Mesendoderm (in vitro differentiated cells): ENCODE measurements around the gene UGT1A5.

Source experiments
- DNase-seq: peaks from one replicate; pipeline ENCODE4 v3.0.0; 2013
- H2AK5ac ChIP-seq: 2 replicates; pipeline ENCODE4 v1.6.1; 2013; ENCODE audit warnings: low read length, inconsistent platforms
- H2BK120ac ChIP-seq: 2 replicates; pipeline ENCODE4 v1.6.1; 2013; ENCODE audit warnings: low read depth, mild to moderate bottlenecking, low read length, moderate library complexity, mixed read lengths
- H2BK15ac ChIP-seq: replicated peaks from 2 replicates; pipeline ENCODE4 v1.6.1; 2013; ENCODE audit warnings: low read depth, mild to moderate bottlenecking, moderate library complexity
- H2BK5ac ChIP-seq: 2 replicates; pipeline ENCODE4 v1.6.1; 2013; ENCODE audit warnings: low read length, inconsistent platforms
- H3K18ac ChIP-seq: 2 replicates; pipeline ENCODE4 v1.6.1; 2013; ENCODE audit warnings: mild to moderate bottlenecking, low read length, mixed read lengths
- H3K23ac ChIP-seq: one replicate; pipeline ENCODE4 v1.6.1; 2013; ENCODE audit warnings: low read length
- H3K27ac ChIP-seq: 2 replicates; pipeline ENCODE4 v1.5.1; 2013; ENCODE audit warnings: low read depth, mild to moderate bottlenecking, inconsistent platforms, low read length, moderate library complexity
- H3K27me3 ChIP-seq: 2 replicates; pipeline ENCODE4 v1.6.1; 2013; ENCODE audit warnings: low read length, control low read depth, mild to moderate bottlenecking, inconsistent platforms; ENCODE audit not compliant: insufficient read depth, poor library complexity
- H3K36me3 ChIP-seq: 2 replicates; pipeline ENCODE4 v1.6.1; 2013; ENCODE audit warnings: low read length, inconsistent platforms; ENCODE audit not compliant: control insufficient read depth, insufficient read depth
- H3K4ac ChIP-seq: one replicate; pipeline ENCODE4 v1.6.1; 2013; ENCODE audit warnings: low read depth, mild to moderate bottlenecking, low read length, moderate library complexity
- H3K4me1 ChIP-seq: 2 replicates; pipeline ENCODE4 v1.6.1; 2013; ENCODE audit warnings: low read depth, low read length, inconsistent platforms; ENCODE audit not compliant: control insufficient read depth
- H3K4me2 ChIP-seq: 2 replicates; pipeline ENCODE4 v1.6.1; 2013; ENCODE audit warnings: low read length
- H3K4me3 ChIP-seq: 2 replicates; pipeline ENCODE4 v1.5.1; 2013; ENCODE audit warnings: mild to moderate bottlenecking, low read length
- H3K56ac ChIP-seq: one replicate; pipeline ENCODE4 v1.6.1; 2013; ENCODE audit warnings: low read length
- H3K79me1 ChIP-seq: 2 replicates; pipeline ENCODE4 v1.6.1; 2013; ENCODE audit warnings: low read length, inconsistent platforms
- H3K79me2 ChIP-seq: 2 replicates; pipeline ENCODE4 v1.6.1; 2013; ENCODE audit warnings: mild to moderate bottlenecking, low read length; ENCODE audit not compliant: control insufficient read depth, insufficient read depth
- H3K9ac ChIP-seq: 2 replicates; pipeline ENCODE4 v1.6.1; 2013; ENCODE audit warnings: low read length, inconsistent platforms
- H4K5ac ChIP-seq: one replicate; pipeline ENCODE4 v1.6.1; 2013; ENCODE audit warnings: low read length
- H4K8ac ChIP-seq: one replicate; pipeline ENCODE4 v1.6.1; 2013; ENCODE audit warnings: low read depth, mild to moderate bottlenecking, control low read depth, low read length, moderate library complexity
- WGBS: extraction: QIAGEN DNeasy Blood & Tissue Kit; methylation state at CpG from one replicate; pipeline ENCODE4 v1.1.7; 2013; ENCODE audit warnings: low lambda C conversion rate, missing lambda C conversion rate; ENCODE audit not compliant: insufficient coverage; ENCODE audit errors: extremely low coverage; 5-methylcytosine and 5-hydroxymethylcytosine counted together

UGT1A5 gene

GRCh38 chr2:233673896-233674295, 38.8 kb upstream of the UGT1A5 start:
- Histone ChIP-seq H3K79me1 (no peaks in the 10 kb centered on the region), H3K4ac (no peak overlapping the region), H4K8ac (no peak overlapping the region), H3K4me1 (no peaks in the 10 kb centered on the region), H3K9ac (no peak overlapping the region), H3K36me3 (no peaks in the 10 kb centered on the region), H3K4me2 (no peak overlapping the region), H2BK15ac (no peak overlapping the region), H4K5ac (no peak overlapping the region), H3K27me3 (no peaks in the 10 kb centered on the region), H3K79me2 (no peaks in the 10 kb centered on the region), H3K23ac (no peak overlapping the region), H2BK120ac (no peak overlapping the region), H2BK5ac (no peak overlapping the region), H3K27ac (no peak overlapping the region), H3K18ac (no peak overlapping the region), H3K4me3 (no peak overlapping the region), H2AK5ac (no peak overlapping the region), H3K56ac (no peak overlapping the region)
- DNase-seq = no peak

DNA sequence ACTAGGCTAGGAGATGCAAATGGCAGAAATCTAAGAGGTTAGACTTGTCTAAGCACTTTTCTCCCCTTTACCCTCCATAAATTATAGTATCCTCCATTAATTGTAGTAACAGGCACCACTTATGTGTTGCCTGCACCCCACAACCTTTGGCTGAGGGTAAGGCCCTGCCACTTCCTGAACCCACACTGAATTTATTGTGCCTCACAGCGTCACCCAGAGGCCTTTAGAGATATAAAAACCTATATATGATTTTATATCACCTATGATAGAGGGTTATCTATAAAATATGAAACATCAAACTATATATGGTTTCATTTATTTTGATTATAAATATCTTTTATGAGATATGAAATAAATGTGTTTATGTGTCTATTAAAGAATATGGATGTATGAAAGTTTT, 38.4 kb upstream of the UGT1A5 start:
- Histone ChIP-seq H3K4me3 (no peak overlapping the region), H2BK15ac (no peak overlapping the region), H3K4me2 (no peak overlapping the region), H4K5ac (no peak overlapping the region), H3K56ac (no peak overlapping the region), H3K36me3 (no peaks in the 10 kb centered on the region), H3K9ac (no peak overlapping the region), H3K27ac (no peak overlapping the region), H3K23ac (no peak overlapping the region), H3K18ac (no peak overlapping the region), H2AK5ac (no peak overlapping the region), H3K79me2 (no peaks in the 10 kb centered on the region), H4K8ac (no peak overlapping the region), H2BK120ac (no peak overlapping the region), H3K4ac (no peak overlapping the region), H3K4me1 (no peaks in the 10 kb centered on the region), H3K79me1 (no peaks in the 10 kb centered on the region), H3K27me3 (no peaks in the 10 kb centered on the region), H2BK5ac (no peak overlapping the region)
- no CpG with 5 or more reads among the region's 1 CpG for WGBS
- DNase-seq = no peak

- Histone ChIP-seq H3K4me1 (no peaks in the 10 kb centered on the region), H2BK15ac (no peak overlapping the region), H3K27me3 (no peaks in the 10 kb centered on the region), H3K79me1 (no peaks in the 10 kb centered on the region), H3K9ac (no peak overlapping the region), H2AK5ac (no peak overlapping the region), H4K8ac (no peak overlapping the region), H2BK5ac (no peak overlapping the region), H3K23ac (no peak overlapping the region), H3K4me2 (no peak overlapping the region), H3K18ac (no peak overlapping the region), H3K79me2 (no peaks in the 10 kb centered on the region), H3K56ac (no peak overlapping the region), H3K4ac (no peak overlapping the region), H2BK120ac (no peak overlapping the region), H3K36me3 (no peaks in the 10 kb centered on the region), H3K27ac (no peak overlapping the region), H4K5ac (no peak overlapping the region), H3K4me3 (no peak overlapping the region)
- peak; percentile 8 for DNase-seq
- no CpG with 5 or more reads among the region's 4 CpGs for WGBS
These were observed 37.7 kb upstream of the UGT1A5 start for GRCh38 chr2:233674995-233675394.

GRCh38 chr2:233676046-233676445, 36.7 kb upstream of the UGT1A5 start:
- DNase-seq = no peak
- Histone ChIP-seq H4K5ac (no peak overlapping the region), H3K4me1 (no peaks in the 10 kb centered on the region), H3K9ac (no peak overlapping the region), H3K56ac (no peak overlapping the region), H2BK120ac (no peak overlapping the region), H2BK15ac (no peak overlapping the region), H3K4me2 (no peak overlapping the region), H3K18ac (no peak overlapping the region), H2AK5ac (no peak overlapping the region), H3K79me1 (no peaks in the 10 kb centered on the region), H2BK5ac (no peak overlapping the region), H3K23ac (no peak overlapping the region), H3K27ac (no peak overlapping the region), H3K4me3 (no peak overlapping the region), H4K8ac (no peak overlapping the region), H3K27me3 (no peaks in the 10 kb centered on the region), H3K36me3 (no peaks in the 10 kb centered on the region), H3K79me2 (no peaks in the 10 kb centered on the region), H3K4ac (no peak overlapping the region)
- no CpG with 5 or more reads among the region's 2 CpGs for WGBS

DNA sequence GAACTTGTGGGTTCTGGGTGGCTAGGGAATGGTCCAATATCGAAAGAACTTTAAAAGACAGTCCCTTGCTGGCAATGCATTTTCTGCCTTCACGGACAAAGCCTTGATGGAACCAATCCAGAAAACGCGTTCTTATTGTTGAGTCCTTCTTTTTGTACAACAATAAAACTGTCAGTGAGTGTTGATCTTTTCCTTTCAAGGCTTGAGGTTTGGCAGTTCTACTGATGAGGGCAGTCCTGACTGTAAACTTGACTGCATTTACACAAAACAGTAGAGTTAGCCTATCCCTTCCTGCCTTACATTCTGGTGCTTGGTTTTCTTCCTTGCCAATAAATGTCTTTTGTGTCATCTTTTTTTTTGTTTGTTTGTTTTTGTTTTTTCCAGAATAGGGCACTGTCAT, 33.5 kb upstream of the UGT1A5 start:
- no peak overlapping the region for H3K23ac ChIP-seq
- H3K27me3 ChIP-seq = no peaks in the 10 kb centered on the region
- H3K36me3 ChIP-seq = no peaks in the 10 kb centered on the region
- no CpG with 5 or more reads among the region's 4 CpGs for WGBS
- DNase-seq = no peak
- no peak overlapping the region for H2BK120ac ChIP-seq
- no peak overlapping the region for H3K4ac ChIP-seq
- no peak overlapping the region for H3K18ac ChIP-seq
- no peaks in the 10 kb centered on the region for H3K4me1 ChIP-seq
- H2BK5ac ChIP-seq = no peak overlapping the region
- H2BK15ac ChIP-seq = no peak overlapping the region
- H4K5ac ChIP-seq = no peak overlapping the region
- H3K4me3 ChIP-seq = no peak overlapping the region
- H3K56ac ChIP-seq = no peak overlapping the region
- no peak overlapping the region for H2AK5ac ChIP-seq
- no peak overlapping the region for H3K4me2 ChIP-seq
- no peaks in the 10 kb centered on the region for H3K79me1 ChIP-seq
- H3K79me2 ChIP-seq = no peaks in the 10 kb centered on the region
- no peak overlapping the region for H4K8ac ChIP-seq
- H3K27ac ChIP-seq = no peak overlapping the region
- H3K9ac ChIP-seq = no peak overlapping the region

- Histone ChIP-seq H3K79me1 (no peaks in the 10 kb centered on the region), H2BK120ac (no peak overlapping the region), H3K9ac (no peak overlapping the region), H3K4me3 (no peak overlapping the region), H3K79me2 (no peaks in the 10 kb centered on the region), H3K27ac (no peak overlapping the region), H3K23ac (no peak overlapping the region), H3K18ac (no peak overlapping the region), H3K4me2 (no peak overlapping the region), H3K36me3 (no peaks in the 10 kb centered on the region), H4K5ac (no peak overlapping the region), H2BK15ac (no peak overlapping the region), H2AK5ac (no peak overlapping the region), H4K8ac (no peak overlapping the region), H3K4me1 (no peaks in the 10 kb centered on the region), H2BK5ac (no peak overlapping the region), H3K27me3 (no peaks in the 10 kb centered on the region), H3K56ac (no peak overlapping the region), H3K4ac (no peak overlapping the region)
- no CpG with 5 or more reads among the region's 4 CpGs for WGBS
- DNase-seq = no peak
These were observed 32.2 kb upstream of the UGT1A5 start for GRCh38 chr2:233680361-233681045.
